GM19438 (cell line): ENCODE data around the gene TTLL10.

Experiments
- ATAC-seq: cut with Tn5 transposase; IDR thresholded peaks from one replicate; pipeline ENCODE4 v1.9.1; 2021; ENCODE audit warnings: low read depth; ENCODE audit not compliant: unreplicated experiment

TTLL10 gene

DNA sequence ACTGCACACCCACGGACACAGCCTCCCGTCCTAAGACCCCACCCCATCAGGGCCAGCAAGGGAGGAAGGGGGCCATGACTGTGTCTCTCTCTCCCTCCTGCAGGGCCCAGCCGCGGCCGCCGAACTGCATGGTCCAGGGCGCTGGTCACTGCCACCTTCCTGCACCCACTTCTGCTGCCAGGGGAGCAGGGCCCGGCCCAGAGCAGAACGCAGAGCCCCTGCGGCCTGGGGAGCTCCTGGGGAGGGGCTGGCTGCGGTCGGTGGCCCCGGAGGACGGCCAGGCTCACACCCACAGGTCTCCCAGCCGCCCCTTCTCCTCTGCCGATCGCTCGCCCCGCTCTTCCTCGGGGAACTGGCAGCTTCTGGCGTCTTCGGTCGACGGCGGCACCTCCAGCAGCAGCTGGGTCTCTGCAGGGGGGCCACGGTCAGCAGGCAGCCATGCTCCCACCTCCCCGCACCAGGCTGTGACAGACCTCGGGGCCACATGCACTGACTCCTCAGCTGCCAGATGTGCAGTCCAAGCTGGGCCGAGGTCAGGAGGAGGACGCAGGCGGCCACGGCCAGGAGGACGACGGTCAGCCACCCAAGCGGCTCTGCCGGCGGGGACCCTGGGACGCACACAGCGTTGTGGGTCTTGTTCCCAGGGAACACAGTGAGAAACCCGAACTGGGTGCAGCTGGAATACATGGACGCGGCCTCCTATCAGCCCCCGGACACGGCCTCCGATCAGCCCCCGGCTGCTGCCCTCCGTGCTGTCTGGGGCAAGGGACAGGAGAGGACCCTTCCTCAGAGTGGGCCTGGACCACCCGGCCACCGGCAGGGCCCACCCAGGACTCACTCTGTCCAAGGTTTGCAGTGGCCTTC, 30.1 kb downstream of the TTLL10 start:
- no peak for ATAC-seq

DNA sequence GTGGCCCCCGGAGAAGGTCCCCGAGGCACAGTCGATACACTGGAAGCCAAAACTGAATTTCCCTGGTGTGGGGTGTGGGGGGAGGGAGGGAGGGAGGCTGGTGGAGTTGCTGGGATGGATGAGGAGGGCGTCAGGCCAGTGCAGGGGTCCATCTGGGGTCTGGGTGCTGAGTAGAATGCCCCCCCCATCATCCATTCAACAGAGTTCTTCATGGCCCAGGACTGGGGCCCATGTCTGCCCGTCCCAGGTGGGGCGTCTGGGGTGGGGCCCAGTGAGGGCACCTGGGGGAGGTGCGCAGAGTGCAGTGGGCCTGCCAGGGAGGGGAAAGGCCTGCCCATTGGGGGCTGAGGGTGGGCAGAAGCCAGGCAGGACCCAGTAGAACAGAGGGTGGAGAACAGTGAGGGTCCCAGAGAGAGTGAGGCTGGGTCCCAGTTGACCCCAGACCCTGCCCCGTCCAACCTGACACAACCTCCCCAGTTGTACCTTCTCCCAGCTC, 30.8 kb downstream of the TTLL10 start:
- ATAC-seq, result no peak

DNA sequence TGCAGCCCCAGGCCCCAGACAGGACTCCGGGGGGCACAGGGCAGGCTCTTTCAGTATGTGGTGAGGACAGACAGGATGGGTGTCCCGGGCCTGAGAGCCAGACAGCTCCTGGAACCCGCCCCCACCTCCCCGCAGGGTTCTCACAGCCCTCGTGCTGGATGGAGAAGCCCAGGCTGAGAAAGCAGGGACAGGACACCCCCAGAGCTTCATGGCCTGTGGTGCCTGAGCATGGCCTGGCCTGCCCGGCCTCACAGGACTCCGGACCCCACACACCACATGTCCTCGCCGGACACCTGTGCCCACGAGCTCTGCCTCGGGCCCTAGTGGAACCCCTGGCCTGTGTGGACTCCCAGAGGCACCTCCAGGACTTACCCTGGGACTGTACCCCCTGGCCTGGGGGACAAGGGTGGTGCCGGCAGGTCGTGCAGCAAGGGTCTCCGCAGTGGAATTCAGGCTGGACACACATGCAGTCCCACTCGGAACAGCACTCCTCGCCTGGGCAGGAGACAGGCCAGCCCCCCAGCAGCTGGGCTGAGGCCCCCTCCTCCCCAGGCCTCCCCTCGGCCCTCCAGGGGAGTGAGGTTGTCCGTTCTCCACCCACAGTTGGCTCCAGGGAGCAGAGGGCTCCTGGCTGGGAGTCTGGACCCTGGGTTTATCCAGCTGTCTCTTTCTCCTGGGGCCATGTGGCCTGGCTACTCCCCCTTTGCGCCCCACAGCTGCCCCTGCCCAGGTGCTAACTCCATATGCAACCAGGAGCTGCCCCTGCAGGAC, 31.5 kb downstream of the TTLL10 start:
- ATAC-seq, result no peak

DNA sequence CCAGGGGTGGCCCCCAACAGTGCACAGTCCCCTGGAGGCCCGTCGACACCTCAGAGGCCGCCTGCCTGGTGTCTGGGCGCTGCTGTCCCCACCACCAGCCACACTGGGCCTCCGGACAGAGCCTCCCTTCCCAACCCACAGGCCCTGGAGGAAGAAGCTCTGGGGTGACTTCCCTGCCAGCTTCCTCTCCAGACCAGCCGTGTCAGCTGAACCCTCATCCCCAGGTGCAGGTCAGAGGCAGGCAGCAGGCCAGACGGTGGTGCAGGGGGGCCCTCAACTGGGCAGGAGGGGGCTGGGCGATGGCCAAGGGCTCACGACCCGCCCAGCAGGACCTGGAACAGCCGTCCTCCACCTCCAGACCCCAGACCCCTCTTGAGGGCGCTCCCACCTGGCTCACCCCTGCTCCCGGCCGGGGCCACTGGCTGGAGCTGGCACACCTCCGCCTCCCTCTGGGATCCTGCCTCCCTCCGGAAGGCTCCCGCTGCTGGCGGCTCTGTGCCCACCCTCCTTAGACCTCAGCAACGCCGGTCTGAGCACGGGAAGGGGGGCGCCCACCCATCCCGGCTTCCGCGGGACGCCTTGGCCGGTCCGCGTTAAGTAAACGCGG, 32.2 kb downstream of the TTLL10 start:
- ATAC-seq, result no peak

DNA sequence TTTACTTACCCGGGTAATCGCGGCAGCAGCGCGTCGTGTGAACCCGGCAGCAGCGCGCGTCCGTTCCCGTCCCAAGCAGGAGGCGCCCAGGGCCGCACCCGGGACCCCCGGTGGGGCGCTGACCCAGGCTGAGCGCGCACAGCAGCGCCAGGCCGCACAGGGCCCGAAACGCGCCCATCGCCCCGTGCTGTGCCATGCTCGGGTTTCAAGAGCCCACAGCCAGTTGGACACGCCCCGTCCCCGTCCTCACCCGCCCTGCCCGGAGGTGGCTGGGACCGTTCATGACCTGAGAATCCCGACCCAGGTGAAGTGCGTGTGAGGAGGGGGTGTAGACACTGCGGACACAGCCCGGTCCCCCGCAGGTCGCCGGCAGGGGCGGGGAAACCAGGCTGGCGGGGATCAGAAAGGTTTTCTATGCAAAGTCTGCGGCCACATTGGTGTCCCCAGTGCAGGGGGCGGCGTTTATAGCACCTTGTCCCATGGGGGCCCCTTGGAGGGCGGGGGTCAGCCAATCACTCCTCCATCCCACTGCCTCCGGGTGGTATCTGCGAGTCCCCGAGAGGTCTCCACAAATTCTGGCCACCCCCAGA, 32.8 kb downstream of the TTLL10 start, which contains the start of gene TNFRSF18:
TNFRSF18 (minus strand) TSS at position 217 of the 590 bp plus-strand sequence; CDS start at position 196, 21 bp downstream.
- ATAC-seq, result no peak

DNA sequence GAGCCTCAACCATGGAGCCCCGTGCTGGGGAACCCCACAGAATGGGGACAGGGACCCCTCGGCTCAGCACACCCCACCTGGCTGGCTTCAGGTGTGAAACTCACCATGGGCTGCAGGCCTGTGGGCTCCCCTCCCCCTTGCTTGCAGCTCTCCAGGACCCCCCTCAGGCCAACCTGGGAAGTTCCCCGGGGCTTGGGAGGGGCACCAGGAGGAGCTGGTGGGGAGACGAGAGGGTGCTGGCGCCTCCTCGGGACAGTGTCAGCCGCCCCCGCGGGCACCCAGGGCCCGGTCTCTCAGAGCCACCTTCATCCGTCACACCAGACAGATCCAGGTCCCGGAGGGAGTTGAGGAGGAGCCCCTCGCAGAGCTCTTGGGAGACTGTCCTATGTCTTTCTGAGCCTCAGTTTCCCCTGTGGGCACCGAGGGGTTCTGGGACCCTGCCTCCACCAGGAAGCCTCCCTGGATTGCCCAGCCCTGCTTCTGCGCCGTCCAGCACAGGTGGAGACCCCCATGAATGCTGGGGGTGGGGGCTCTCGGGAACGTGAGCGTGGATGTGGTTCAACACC, 33.4 kb downstream of the TTLL10 start:
- no peak for ATAC-seq

DNA sequence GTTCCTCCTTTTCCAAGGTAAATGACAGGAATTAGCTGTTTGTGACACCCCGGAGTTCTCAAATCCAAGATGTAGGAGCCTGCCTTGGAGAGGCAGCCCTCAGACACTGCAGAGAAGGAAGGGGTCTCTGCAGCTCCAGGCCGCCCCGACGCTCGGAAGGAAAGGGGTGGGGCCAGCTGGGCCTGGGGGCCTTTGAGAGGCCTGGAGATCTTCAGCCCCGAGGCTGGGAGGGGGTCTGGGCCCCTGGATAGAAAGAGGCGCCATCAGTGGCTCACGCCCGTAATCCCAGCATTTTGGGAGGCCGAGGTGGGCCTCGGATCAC, 33.9 kb downstream of the TTLL10 start:
- no peak for ATAC-seq

DNA sequence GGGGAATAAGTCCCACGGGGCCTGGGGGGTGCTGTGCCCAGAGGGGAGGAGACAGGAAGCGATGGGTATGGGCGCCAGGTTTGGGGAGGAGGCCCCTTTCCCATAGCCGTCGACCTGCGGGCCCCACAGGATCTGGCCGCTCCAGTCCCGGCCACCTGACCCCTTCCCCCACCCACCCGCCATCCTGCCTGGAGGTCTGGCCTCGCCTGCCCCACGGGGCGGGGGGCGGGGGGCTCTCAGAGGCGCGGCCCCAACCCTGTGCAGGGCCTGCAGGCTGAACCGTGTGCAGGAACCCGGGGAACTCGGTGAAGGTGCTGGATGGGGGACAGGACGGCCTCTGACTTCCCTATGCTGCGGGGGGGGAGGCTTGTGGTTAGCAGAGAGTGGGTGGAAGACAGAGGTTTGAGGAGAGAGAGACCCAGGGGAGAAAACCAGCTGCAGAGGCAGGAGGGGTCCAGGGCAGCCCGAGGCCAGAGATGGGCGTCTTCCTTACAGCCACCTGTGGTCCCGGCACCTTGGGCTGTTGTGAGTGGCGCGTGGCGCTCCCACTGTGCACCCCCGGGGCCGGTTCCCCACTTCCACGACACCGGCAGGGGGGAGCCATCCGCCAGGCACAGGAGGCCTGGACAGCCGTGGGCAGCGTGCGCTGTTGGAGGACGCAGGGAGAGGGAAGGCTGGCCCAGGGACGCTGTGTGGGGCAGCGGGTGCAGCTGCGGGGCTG, 35.2 kb downstream of the TTLL10 start:
- ATAC-seq, result no peak

DNA sequence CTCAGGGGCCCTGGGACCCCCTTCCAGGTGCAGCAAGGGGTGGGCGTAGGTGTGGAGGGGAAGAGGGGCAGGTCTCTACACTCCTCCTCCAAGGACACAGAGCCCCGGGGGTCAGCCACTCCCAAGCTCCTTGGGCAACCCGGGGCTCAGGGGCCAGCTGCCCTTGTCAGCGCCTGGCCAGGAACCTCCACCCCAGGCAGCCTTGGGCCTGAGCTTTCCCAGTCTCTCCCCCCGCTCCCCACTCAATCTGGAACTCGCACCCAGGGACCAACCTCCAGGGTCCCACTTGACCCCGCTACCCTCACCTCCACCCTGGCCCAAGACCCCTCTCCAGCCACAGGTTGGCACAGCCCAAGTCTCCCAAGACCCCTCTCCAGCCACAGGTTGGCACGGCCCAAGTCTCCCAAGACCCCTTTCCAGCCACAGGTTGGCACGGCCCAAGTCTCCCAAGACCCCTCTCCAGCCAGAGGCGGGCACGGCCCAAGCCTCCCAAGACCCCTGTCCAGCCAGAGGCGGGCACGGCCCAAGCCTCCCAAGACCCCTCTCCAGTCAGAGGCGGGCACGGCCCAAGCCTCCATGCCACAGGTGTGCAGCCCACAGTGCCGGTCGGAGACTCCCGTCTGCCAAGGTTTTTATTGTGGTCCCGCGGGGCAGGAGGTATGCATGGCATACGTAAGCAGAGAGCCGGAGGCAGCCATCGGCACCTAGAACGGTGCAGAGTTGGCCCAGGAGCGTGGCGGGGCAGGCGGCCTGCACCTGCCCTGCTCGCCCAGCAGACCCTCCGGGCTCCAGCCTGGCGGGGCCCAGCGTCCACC, 37.3 kb downstream of the TTLL10 start:
- no peak for ATAC-seq

DNA sequence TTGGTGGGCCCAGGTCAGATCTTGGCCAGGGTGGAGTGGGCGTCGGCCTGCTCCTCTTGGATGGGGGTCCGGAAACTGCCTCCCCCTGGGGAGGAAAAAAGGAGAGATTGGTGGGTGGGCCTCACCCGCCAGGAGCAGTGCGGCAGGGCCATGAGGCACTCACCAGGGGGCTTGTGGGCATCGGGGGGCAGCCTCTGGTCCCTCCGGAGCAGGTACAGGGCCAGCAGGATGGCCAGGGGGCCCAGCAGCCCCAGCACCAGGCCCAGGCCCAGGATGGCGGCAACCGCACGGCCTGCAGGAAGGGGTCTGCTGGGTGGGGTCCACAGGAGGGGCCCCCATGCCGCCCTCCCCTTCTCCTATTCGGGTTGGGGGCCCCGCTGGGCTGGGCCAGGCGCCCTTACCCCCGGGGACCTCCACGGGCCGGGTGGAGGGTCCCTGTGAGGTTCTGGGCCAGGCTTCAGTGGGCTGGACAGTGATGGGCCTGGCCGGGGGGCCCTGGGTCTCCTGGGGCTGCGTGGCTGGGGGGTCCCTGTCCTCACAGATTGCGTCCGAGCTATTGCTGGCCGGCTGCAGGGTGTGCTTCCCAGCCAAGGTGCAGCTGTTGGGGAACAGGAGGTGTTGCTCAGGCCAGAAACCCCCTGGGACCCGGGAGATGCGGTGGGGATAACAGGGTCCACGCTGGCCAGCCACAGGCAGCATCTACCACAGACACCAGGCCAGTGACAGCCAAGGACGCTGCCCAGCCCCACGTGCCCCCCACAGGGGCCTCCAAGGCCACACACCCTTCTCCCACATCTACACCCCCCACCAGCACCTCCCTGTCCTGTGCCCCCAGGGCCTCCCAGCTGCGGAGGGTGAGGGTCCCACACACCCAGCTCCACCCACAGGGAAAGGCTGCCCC, 38.1 kb downstream of the TTLL10 start:
- ATAC-seq, result no peak

DNA sequence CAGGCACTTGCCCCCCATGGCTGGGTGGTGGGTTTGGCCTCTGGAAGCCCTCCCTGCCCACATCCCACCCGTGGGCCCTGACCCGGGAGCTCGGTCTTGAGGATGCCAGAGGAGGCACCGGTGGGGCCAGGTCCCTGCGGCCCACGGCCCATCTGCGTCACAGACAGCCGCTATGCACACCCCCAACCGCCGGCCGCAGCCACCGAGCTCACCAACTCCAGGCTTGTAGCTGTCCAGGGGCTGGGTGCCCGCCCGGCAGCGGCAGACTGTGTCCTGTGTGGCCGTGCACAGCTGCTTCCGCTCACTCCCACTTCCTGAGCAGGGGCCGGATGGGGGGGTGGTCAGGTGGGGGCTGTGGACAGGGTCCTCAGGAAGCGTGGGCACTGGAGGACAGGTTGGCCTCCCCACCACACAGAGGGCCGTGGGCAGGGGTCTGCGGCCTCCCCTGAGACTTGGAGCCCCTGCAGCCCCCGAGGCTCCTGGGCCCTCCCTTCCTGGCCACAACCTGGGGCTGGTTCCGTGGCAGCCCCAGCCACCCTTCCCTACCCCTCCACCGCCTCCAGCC, 39.2 kb downstream of the TTLL10 start:
- no peak for ATAC-seq

DNA sequence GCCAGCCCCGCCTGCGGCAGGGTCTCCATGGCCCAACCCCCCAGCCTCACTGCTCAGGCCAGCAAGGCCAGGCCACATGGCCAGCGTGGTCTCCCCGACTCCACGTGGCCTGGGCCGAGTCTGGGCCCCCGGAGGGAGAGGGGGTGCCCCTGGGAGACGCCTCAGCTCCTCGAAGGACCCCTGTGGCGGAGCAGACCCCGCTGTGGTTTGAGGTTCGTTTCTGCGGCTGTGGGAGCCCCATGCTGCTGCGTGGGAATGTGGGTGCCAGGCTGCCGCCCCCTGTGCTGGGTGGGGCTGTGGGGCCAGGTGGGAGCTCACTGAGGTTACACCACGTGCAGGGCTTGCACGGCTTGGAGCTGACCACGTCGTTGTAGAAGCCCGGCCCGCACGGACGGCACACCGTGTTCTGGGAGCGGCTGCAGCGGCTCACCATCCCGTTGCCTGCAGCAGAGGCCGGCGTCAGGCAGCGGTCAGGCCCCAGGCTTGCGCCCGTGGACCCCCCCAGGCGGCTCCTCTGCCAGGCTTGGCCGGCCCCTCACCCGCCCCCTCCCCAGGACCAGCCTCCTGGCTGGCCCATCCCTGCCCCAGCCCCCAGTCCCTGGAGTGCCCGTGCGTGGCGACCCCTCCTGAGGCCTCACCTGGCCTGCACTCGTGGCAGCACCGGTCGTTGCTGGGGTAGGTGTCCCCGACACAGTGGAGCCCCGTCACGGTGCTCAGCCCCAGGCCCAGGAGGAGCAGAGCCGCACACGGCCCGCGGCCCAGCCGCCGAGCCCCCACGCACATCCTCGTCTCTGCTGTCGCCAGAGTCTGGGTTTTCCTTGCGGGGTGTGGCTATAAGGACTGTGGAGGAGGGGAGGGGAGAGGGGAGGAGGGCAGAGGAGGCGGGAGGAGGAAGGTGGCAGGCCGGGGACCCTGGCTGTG, 39.9 kb downstream of the TTLL10 start, which contains the start of gene TNFRSF4:
TNFRSF4 (minus strand) TSS at position 809 of the 921 bp plus-strand sequence; CDS start at position 783, 26 bp downstream.
- no peak for ATAC-seq

DNA sequence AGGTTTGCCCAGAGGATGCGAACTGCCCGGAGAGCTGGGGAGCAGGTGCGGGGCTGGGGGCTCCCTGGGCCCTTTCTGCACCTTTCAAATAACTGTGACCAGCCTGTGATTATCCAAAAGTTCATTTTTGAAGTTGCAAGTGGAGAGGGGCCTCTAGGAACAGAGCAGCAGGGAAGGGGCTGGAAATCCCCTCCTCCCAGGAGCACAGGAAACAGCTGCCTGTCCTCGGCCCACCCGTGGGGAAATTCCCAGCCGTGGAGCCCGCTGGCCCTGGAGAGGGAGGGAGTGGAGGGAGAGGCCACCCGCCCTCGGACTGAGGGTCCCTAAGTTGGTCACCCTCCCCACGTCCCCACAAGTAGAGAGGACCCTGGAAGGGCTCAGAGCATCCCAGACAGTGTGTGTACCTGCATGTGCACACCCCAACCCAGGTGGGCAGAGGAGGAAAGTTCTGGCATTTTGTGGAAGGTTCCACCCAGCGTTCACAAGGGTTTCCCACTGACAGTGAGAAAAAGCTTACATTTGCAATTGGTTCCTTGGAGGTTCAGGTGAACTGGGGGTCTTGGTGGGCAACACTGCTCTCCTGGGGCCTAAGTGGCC, 41.5 kb downstream of the TTLL10 start:
- ATAC-seq, result no peak

DNA sequence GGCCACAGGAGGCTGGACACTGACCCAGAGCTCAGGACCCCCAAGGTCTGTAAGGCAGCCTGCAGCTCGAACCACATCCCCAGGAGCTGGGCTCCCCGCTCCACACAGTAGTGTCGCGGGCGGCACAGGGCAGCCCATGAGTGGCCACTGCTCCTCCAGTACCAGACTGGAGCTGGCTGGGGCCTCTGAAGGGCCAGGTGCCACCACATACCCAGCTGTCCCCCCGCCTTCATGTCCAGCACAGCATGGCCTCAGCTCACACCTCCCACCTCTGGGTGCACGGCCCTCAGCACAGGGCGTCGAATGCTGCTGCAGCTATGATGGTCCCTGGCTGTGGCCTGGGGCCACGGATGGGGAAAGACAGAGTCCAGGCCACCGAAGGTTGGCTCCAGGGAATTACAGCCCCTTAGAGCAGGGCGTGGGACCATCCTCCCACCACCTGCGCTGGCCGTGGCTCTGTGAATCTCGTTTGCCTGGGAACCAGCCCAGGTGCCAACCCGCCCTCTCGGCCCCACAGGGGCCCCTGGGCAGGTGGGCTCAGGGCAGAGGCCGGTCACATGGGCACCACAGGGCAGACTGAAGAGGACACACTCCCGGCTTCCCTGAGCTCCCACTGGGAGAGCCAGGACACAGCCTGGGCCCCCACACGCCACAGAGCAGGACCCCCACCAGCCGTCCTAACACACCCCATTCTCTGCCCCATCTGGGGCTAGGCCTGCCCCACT, 42.4 kb downstream of the TTLL10 start:
- ATAC-seq, result no peak

DNA sequence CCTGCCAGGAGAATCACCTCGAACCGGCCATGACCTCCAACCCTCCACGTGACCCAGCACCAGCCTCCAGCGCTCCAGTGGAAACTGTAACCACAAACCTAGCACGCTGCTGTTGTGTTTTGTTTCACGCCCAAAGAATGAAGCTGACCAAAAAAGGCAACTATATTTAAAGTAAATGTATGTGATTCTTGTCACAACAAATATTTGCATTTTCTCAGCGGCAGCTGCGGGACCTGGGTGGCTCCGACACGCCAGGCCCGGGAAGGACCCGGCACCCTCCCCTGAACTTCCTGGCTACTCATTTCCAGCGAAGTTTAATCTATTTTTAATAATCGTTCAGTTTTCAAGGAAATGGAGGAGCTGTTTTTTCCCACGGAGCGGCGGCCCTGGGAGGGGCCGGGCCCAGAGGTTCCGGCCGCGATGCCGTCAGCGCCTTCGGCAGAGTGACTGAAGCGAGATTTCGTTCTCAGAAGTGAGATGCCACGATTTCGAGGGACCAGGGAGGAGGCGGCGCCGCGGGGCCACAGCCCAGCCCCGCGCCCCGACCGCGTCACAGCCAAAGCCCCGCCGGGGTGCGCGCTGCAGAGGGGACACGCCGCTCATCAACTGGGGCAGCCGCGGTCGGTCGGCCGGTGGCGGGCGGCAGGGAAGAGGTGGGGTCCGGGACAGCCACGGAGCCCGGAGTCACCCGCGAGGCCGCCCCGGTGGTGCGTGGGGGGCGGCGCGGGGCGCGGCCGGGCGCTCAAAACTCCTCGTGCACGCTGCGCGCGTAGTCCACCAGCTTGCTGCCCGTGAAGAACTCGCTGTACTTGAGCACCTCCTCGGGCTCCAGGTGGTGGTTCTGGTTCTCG, 43.3 kb downstream of the TTLL10 start:
- no peak for ATAC-seq
